Calu3 (cell line): ENCODE data around the gene SIRPA. TPM values are rescaled to one million over a fixed set of nuclear protein-coding genes. Genes with fewer than 3 reads are reported as not detected.

Experiments used
- BruUV-seq: library from RNA; stranded (reverse); fragments of 400-500 nt; replicated peaks from 2 replicates; lab custom pipeline; 2021; lab: Mats Ljungman, UMichigan
- CTCF ChIA-PET: fragments of 300-600 bp; sonication (Branson Sonifier 250); formaldehyde crosslinking; loops from one replicate; lab custom pipeline; 2022; ENCODE audit warnings: antibody characterized with exemption; lab: Charles Lee
- DNase-seq: peaks from one replicate; pipeline ENCODE4 v3.0.0; 2022
- H3K27ac Mint-ChIP-seq: one replicate; pipeline ENCODE4 v1.8.0; 2022; ENCODE audit warnings: mixed read lengths; ENCODE audit not compliant: unreplicated experiment
- H3K27me3 Mint-ChIP-seq: one replicate; pipeline ENCODE4 v1.8.0; 2022; ENCODE audit warnings: mixed read lengths; ENCODE audit not compliant: unreplicated experiment
- H3K36me3 Mint-ChIP-seq: one replicate; pipeline ENCODE4 v1.8.0; 2022; ENCODE audit warnings: mild to moderate bottlenecking, moderate library complexity, mixed read lengths; ENCODE audit not compliant: insufficient read depth, unreplicated experiment
- H3K4me1 Mint-ChIP-seq: one replicate; pipeline ENCODE4 v1.8.0; 2022; ENCODE audit warnings: mild to moderate bottlenecking, low read depth, mixed read lengths; ENCODE audit not compliant: unreplicated experiment
- H3K4me3 Mint-ChIP-seq: one replicate; pipeline ENCODE4 v1.8.0; 2022; ENCODE audit warnings: mild to moderate bottlenecking, low read depth, moderate library complexity, mixed read lengths; ENCODE audit not compliant: unreplicated experiment
- H3K9me3 Mint-ChIP-seq: one replicate; pipeline ENCODE4 v1.8.0; 2022; ENCODE audit warnings: low read depth, mixed read lengths; ENCODE audit not compliant: unreplicated experiment
- intact Hi-C: fragments of 100-400 bp; cut with micrococcal nuclease; formaldehyde crosslinking; loops from one replicate; pipeline ENCODE4 v1.10.0; 2022; ENCODE audit not compliant: unreplicated experiment
- total RNA-seq: library from RNA; stranded (reverse); gene quantifications from 2 replicates; pipeline ENCODE4 v1.2.3, GENCODE V29; 2022
- TF ChIP-seq, protein P1 (sequence below): fragments of 200-600 bp; IDR thresholded peaks from one replicate; pipeline ENCODE4 v1.8.0; 2022; ENCODE audit warnings: antibody characterized with exemption; ENCODE audit not compliant: unreplicated experiment

Gene SIRPA
- total RNA-seq, 1 experiment from 2014 or later, result 24.0 TPM

DNA sequence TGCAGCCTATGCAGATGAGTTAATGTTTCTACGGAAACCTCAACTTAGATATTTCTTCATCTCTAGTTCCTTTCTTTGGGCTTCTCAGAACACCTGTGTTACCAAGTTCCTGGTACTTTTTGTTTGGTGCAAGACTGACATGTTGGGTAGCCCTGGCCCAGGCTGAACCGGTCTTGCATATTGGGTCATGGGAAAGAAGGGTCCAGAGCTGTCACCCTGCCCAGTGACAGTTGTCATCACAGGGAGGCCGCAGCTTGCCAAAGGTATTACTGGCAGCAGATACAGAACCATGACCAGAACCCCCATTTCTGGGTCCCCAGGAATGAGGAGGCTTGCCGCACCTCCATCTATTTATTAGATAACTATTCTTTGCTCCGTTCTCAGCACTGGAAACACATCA lies 58.4 kb downstream of the SIRPA start:
- TF ChIP-seq, protein P1, sequence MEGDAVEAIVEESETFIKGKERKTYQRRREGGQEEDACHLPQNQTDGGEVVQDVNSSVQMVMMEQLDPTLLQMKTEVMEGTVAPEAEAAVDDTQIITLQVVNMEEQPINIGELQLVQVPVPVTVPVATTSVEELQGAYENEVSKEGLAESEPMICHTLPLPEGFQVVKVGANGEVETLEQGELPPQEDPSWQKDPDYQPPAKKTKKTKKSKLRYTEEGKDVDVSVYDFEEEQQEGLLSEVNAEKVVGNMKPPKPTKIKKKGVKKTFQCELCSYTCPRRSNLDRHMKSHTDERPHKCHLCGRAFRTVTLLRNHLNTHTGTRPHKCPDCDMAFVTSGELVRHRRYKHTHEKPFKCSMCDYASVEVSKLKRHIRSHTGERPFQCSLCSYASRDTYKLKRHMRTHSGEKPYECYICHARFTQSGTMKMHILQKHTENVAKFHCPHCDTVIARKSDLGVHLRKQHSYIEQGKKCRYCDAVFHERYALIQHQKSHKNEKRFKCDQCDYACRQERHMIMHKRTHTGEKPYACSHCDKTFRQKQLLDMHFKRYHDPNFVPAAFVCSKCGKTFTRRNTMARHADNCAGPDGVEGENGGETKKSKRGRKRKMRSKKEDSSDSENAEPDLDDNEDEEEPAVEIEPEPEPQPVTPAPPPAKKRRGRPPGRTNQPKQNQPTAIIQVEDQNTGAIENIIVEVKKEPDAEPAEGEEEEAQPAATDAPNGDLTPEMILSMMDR, result no peak
- CTCF ChIA-PET, result no interaction called here
- no peak overlapping the region for H3K4me3 Mint-ChIP-seq
- H3K36me3 Mint-ChIP-seq, result no peaks in the 10 kb centered on the region
- no peak overlapping the region for H3K27ac Mint-ChIP-seq
- no peaks in the 10 kb centered on the region for H3K27me3 Mint-ChIP-seq
- no TSS peak for BruUV-seq
- no peaks in the 10 kb centered on the region for H3K9me3 Mint-ChIP-seq
- DNase-seq, result no peak
- H3K4me1 Mint-ChIP-seq, result no peaks in the 10 kb centered on the region
- intact Hi-C loops, result no loop called here

- no peak overlapping the region for H3K27ac Mint-ChIP-seq
- H3K4me3 Mint-ChIP-seq, result no peak overlapping the region
- no peak for DNase-seq
- TF ChIP-seq, protein P1, result no peak
- no TSS peak for BruUV-seq
- intact Hi-C loops, result no loop called here
- H3K27me3 Mint-ChIP-seq, result no peaks in the 10 kb centered on the region
- H3K9me3 Mint-ChIP-seq, result no peaks in the 10 kb centered on the region
- CTCF ChIA-PET, result interaction anchor here (0.6 kb wide), 1 partner anchor 480 kb away, joined by 4 read pairs; no protein-coding TSS in a partner anchor
- H3K4me1 Mint-ChIP-seq, result no peaks in the 10 kb centered on the region
- no peaks in the 10 kb centered on the region for H3K36me3 Mint-ChIP-seq
These were observed 60.0 kb downstream of the SIRPA start for GRCh38 chr20:1955217-1955616.

- no peaks in the 10 kb centered on the region for H3K36me3 Mint-ChIP-seq
- H3K27me3 Mint-ChIP-seq, result peaks cover 11% of the 10 kb centered on the region
- CTCF ChIA-PET, result no interaction called here
- H3K4me3 Mint-ChIP-seq, result no peak overlapping the region
- H3K4me1 Mint-ChIP-seq, result no peaks in the 10 kb centered on the region
- no TSS peak for BruUV-seq
- H3K9me3 Mint-ChIP-seq, result no peaks in the 10 kb centered on the region
- intact Hi-C loops, result no loop called here
- no peak overlapping the region for H3K27ac Mint-ChIP-seq
- no peak for DNase-seq
- TF ChIP-seq, protein P1, result no peak
These were observed 63.2 kb downstream of the SIRPA start for GRCh38 chr20:1958426-1958825.

- TF ChIP-seq, protein P1, result no peak
- CTCF ChIA-PET, result no interaction called here
- BruUV-seq, result no TSS peak
These were observed 63.9 kb downstream of the SIRPA start for GRCh38 chr20:1959156-1959555.

More at GRCh38 chr20:1959156-1959555, 63.9 kb downstream of the SIRPA start:
- H3K4me3 Mint-ChIP-seq, result no peak overlapping the region
- H3K9me3 Mint-ChIP-seq, result no peaks in the 10 kb centered on the region
- no peaks in the 10 kb centered on the region for H3K4me1 Mint-ChIP-seq
- intact Hi-C loops, result no loop called here
- H3K36me3 Mint-ChIP-seq, result no peaks in the 10 kb centered on the region
- H3K27me3 Mint-ChIP-seq, result peaks cover 15% of the 10 kb centered on the region
- no peak overlapping the region for H3K27ac Mint-ChIP-seq
- DNase-seq, result no peak
